Measurements from ENCODE around the gene RCAN2. TPM values are rescaled to one million over a fixed set of nuclear protein-coding genes. Genes with fewer than 3 reads are reported as not detected.
A peak's percentile ranks its signal among the peaks of the same experiment; 100 is the strongest.

RCAN2 gene
- total and polyA plus RNA-seq, 2 experiments from 2014 or later, result 6.0 to 9.3 TPM

DNA sequence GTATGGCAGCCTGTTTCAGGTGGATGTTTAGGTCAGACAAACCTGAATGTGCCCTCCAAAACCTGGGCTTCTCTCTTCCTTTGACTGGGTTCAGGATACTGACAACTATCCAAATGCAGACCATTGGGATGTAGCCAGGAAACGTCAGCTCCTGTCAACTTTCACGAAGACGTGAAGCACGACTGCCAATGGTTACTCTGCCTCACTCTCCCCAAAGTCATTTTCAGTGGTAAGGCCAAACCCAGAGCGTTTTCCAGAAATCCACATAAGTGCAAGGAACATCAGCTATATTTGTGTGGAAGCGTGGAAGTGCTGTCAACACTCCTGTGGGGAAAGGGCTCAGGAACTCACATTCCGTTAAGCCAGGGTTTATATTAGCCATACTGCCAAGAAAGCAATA is 20.1 kb upstream of the RCAN2 start:
- Histone ChIP-seq H3K4me3 (no peak overlapping the region), H3F3A (replicated peaks; ENCODE audit: low read depth) (no peaks in the 10 kb centered on the region), H3K4me2 (no peak overlapping the region), H3K27me3 (ENCODE audit: insufficient read depth) (no peaks in the 10 kb centered on the region), H3K79me2 (replicated peaks; ENCODE audit: insufficient read depth) (no peaks in the 10 kb centered on the region), H3K9me2 (ENCODE audit: insufficient read depth) (no peaks in the 10 kb centered on the region), H3K4me1 (ENCODE audit: insufficient read depth) (no peaks in the 10 kb centered on the region), H3K27ac (ENCODE audit: low read depth) (no peak overlapping the region), H4K20me1 (replicated peaks; ENCODE audit: insufficient read depth) (no peaks in the 10 kb centered on the region), H3K36me3 (ENCODE audit: insufficient read depth) (no peaks in the 10 kb centered on the region), H2AFZ (peak overlapping the region; percentile 80)
- no peak overlapping the region for H3K4me3 Mint-ChIP-seq
- H3K36me3 Mint-ChIP-seq (ENCODE audit: low read depth), result no peaks in the 10 kb centered on the region
- H3K9me3 Mint-ChIP-seq, result no peaks in the 10 kb centered on the region
- H3K27me3 Mint-ChIP-seq (ENCODE audit: insufficient read depth, low read depth, poor library complexity), result no peaks in the 10 kb centered on the region
- TF ChIP-seq, protein P1, sequence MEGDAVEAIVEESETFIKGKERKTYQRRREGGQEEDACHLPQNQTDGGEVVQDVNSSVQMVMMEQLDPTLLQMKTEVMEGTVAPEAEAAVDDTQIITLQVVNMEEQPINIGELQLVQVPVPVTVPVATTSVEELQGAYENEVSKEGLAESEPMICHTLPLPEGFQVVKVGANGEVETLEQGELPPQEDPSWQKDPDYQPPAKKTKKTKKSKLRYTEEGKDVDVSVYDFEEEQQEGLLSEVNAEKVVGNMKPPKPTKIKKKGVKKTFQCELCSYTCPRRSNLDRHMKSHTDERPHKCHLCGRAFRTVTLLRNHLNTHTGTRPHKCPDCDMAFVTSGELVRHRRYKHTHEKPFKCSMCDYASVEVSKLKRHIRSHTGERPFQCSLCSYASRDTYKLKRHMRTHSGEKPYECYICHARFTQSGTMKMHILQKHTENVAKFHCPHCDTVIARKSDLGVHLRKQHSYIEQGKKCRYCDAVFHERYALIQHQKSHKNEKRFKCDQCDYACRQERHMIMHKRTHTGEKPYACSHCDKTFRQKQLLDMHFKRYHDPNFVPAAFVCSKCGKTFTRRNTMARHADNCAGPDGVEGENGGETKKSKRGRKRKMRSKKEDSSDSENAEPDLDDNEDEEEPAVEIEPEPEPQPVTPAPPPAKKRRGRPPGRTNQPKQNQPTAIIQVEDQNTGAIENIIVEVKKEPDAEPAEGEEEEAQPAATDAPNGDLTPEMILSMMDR (conservative IDR thresholded peaks at IDR 0.05; ENCODE audit: low read depth in 2 of 2), result no peak
- H3K27ac Mint-ChIP-seq, result no peak overlapping the region
- no peak for ATAC-seq
- no peak for DNase-seq (ENCODE audit: low spot score)
- no peaks in the 10 kb centered on the region for H3K4me1 Mint-ChIP-seq

DNA sequence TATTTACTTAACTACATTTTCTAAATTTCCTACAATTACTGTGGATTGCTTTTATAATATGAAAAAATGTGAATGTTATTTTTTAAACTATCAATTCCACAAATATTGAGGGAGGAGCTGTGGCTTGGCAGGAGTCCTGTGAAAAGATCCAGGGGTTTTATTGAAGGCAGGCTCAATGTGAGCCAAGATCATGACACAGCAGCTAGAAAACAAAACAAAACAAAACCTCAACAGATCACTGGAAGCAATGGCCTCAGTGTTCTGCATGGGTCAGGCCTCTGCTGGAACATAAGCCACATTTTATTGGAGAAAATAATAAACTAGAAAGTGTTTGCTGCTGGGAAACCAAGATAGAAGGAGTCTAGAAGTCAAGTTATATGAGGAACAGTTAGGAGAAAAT is 19.4 kb upstream of the RCAN2 start:
- Histone ChIP-seq H3F3A (replicated peaks; ENCODE audit: low read depth) (no peaks in the 10 kb centered on the region), H3K4me3 (no peak overlapping the region), H3K27ac (ENCODE audit: low read depth) (no peak overlapping the region), H2AFZ (peak overlapping the region; percentile 80; the same call in 1 of the 2 replicates), H3K79me2 (replicated peaks; ENCODE audit: insufficient read depth) (no peaks in the 10 kb centered on the region), H3K4me2 (no peak overlapping the region), H3K36me3 (ENCODE audit: insufficient read depth) (no peaks in the 10 kb centered on the region), H3K9me2 (ENCODE audit: insufficient read depth) (no peaks in the 10 kb centered on the region), H3K27me3 (ENCODE audit: insufficient read depth) (no peaks in the 10 kb centered on the region), H4K20me1 (replicated peaks; ENCODE audit: insufficient read depth) (no peaks in the 10 kb centered on the region), H3K4me1 (ENCODE audit: insufficient read depth) (no peaks in the 10 kb centered on the region)
- Mint-ChIP-seq H3K27me3 (ENCODE audit: insufficient read depth, low read depth, poor library complexity) (no peaks in the 10 kb centered on the region), H3K36me3 (ENCODE audit: low read depth) (no peaks in the 10 kb centered on the region), H3K4me1 (no peaks in the 10 kb centered on the region), H3K9me3 (no peaks in the 10 kb centered on the region), H3K27ac (no peak overlapping the region; the same call in 1 of the 2 replicates), H3K4me3 (no peak overlapping the region)
- DNase-seq (ENCODE audit: low spot score) (no peak), ATAC-seq (no peak)
- TF ChIP-seq EZH2phosphoT487 (IDR thresholded peaks at IDR 0.05; ENCODE audit: unreplicated experiment) (no peak), STAT1 (IDR thresholded peaks at IDR 0.05; ENCODE audit: unreplicated experiment) (no peak), JUNB (IDR thresholded peaks at IDR 0.05; ENCODE audit: unreplicated experiment) (no peak), POLR2AphosphoS5 (IDR thresholded peaks at IDR 0.05; ENCODE audit: low read depth) (no peak), ZNF114 (CRISPR knock-in tag; IDR thresholded peaks at IDR 0.05) (no peak), EZH2 (IDR thresholded peaks at IDR 0.05; ENCODE audit: low read depth, unreplicated experiment) (no peak), CREB1 (CRISPR knock-in tag; IDR thresholded peaks at IDR 0.05; ENCODE audit: low read depth) (no peak), ZNF331 (CRISPR knock-in tag; IDR thresholded peaks at IDR 0.05; ENCODE audit: low read depth) (no peak), NANOG (IDR thresholded peaks at IDR 0.05; ENCODE audit: borderline replicate concordance) (no peak)
- TF ChIP-seq, protein P2, sequence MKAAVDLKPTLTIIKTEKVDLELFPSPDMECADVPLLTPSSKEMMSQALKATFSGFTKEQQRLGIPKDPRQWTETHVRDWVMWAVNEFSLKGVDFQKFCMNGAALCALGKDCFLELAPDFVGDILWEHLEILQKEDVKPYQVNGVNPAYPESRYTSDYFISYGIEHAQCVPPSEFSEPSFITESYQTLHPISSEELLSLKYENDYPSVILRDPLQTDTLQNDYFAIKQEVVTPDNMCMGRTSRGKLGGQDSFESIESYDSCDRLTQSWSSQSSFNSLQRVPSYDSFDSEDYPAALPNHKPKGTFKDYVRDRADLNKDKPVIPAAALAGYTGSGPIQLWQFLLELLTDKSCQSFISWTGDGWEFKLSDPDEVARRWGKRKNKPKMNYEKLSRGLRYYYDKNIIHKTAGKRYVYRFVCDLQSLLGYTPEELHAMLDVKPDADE (IDR thresholded peaks at IDR 0.05), result no peak
- TF ChIP-seq, protein P3, sequence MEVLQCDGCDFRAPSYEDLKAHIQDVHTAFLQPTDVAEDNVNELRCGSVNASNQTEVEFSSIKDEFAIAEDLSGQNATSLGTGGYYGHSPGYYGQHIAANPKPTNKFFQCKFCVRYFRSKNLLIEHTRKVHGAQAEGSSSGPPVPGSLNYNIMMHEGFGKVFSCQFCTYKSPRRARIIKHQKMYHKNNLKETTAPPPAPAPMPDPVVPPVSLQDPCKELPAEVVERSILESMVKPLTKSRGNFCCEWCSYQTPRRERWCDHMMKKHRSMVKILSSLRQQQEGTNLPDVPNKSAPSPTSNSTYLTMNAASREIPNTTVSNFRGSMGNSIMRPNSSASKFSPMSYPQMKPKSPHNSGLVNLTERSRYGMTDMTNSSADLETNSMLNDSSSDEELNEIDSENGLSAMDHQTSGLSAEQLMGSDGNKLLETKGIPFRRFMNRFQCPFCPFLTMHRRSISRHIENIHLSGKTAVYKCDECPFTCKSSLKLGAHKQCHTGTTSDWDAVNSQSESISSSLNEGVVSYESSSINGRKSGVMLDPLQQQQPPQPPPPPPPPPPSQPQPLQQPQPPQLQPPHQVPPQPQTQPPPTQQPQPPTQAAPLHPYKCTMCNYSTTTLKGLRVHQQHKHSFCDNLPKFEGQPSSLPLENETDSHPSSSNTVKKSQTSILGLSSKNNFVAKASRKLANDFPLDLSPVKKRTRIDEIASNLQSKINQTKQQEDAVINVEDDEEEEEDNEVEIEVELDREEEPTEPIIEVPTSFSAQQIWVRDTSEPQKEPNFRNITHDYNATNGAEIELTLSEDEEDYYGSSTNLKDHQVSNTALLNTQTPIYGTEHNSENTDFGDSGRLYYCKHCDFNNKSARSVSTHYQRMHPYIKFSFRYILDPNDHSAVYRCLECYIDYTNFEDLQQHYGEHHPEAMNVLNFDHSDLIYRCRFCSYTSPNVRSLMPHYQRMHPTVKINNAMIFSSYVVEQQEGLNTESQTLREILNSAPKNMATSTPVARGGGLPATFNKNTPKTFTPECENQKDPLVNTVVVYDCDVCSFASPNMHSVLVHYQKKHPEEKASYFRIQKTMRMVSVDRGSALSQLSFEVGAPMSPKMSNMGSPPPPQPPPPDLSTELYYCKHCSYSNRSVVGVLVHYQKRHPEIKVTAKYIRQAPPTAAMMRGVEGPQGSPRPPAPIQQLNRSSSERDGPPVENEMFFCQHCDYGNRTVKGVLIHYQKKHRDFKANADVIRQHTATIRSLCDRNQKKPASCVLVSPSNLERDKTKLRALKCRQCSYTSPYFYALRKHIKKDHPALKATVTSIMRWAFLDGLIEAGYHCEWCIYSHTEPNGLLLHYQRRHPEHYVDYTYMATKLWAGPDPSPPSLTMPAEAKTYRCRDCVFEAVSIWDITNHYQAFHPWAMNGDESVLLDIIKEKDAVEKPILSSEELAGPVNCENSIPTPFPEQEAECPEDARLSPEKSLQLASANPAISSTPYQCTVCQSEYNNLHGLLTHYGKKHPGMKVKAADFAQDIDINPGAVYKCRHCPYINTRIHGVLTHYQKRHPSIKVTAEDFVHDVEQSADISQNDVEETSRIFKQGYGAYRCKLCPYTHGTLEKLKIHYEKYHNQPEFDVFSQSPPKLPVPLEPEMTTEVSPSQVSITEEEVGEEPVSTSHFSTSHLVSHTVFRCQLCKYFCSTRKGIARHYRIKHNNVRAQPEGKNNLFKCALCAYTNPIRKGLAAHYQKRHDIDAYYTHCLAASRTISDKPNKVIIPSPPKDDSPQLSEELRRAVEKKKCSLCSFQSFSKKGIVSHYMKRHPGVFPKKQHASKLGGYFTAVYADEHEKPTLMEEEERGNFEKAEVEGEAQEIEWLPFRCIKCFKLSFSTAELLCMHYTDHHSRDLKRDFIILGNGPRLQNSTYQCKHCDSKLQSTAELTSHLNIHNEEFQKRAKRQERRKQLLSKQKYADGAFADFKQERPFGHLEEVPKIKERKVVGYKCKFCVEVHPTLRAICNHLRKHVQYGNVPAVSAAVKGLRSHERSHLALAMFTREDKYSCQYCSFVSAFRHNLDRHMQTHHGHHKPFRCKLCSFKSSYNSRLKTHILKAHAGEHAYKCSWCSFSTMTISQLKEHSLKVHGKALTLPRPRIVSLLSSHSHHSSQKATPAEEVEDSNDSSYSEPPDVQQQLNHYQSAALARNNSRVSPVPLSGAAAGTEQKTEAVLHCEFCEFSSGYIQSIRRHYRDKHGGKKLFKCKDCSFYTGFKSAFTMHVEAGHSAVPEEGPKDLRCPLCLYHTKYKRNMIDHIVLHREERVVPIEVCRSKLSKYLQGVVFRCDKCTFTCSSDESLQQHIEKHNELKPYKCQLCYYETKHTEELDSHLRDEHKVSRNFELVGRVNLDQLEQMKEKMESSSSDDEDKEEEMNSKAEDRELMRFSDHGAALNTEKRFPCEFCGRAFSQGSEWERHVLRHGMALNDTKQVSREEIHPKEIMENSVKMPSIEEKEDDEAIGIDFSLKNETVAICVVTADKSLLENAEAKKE (CRISPR knock-in tag; IDR thresholded peaks at IDR 0.05), result no peak
